ENCODE data around the gene NUCKS1. TPM values are rescaled to one million over a fixed set of nuclear protein-coding genes. Genes with fewer than 3 reads are reported as not detected.

The NUCKS1 gene
- total and polyA plus RNA-seq, 2 of the 8 experiments (the other 6 are each of a cell fraction or from before 2014, with no cell fraction given) = 126 to 461 TPM

DNA sequence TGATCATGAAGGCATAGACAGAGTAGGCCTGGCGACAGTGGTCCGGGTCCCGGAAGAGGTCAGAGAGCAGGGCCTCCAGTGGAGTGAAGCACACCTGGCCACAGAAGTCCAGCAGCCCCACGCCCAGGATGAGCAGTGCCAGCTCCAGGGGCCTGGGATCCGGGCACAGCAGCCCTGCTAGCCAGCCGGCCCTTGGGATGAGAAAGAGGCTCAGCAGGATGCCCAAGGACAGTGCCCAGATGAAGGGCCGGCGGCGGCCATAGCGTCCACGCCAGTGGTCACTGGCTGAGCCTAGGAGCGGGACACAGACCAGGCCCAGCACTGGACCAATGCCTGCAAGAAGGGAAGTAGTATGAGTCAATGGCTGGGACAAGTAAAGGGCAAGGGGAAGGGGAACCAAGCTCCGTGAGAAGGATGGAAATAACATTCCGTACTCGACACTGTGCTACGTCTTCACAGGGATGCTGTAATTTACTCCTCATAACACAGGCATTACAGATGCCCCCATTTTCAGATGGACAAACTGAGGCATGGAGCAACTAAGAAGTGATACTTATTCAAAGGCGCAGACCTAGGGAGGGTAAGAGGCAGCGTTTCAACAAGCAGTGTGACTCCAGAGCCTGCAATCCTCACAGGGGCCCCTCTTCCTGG, 86.6 kb downstream of the NUCKS1 start:
- no peak overlapping the region for H3K18ac ChIP-seq (ENCODE audit: extremely low read depth, low read length)
- no peak overlapping the region for H3K27ac ChIP-seq (ENCODE audit: low read depth, low read length)
- no peaks in the 10 kb centered on the region for H3K27me3 ChIP-seq (replicated peaks in 1 of 4; ENCODE audit: control insufficient read depth in 3 of 4, extremely low read depth in 1 of 4, insufficient read depth in 3 of 4, low read length in 3 of 4)
- peaks cover 2 to 13% (median 7%) of the 10 kb centered on the region in 4 experiments; a peak in 6 of 8 replicates for H3K36me3 ChIP-seq (ENCODE audit: control insufficient read depth in 2 of 4, insufficient read depth in 4 of 4, low read length in 3 of 4)
- POLR2A ChIA-PET (ENCODE audit: partially characterized antibody) = interaction anchor here (1.2 to 19.3 kb wide), 3 partner anchors 31 to 71 kb away, joined by 3 to 241 read pairs (median 3); partner anchors contain the start of gene ELK4
- no peak overlapping the region for H2BK5ac ChIP-seq (ENCODE audit: low read depth, low read length)
- TF ChIP-seq GTF2F1 (IDR thresholded peaks at IDR 0.05; ENCODE audit: borderline replicate concordance, low read depth, low read length) = no peak
- TF ChIP-seq SP1 (IDR thresholded peaks at IDR 0.05; ENCODE audit: low read depth, low read length) = no peak
- TF ChIP-seq NRF1 (IDR thresholded peaks at IDR 0.05; ENCODE audit: low read depth, low read length) = no peak
- TF ChIP-seq CTBP2 (IDR thresholded peaks at IDR 0.05; ENCODE audit: borderline replicate concordance, insufficient read depth, insufficient read length, low read length) = no peak
- no peak for TF ChIP-seq ASH2L (IDR thresholded peaks at IDR 0.05; ENCODE audit: low read length)
- peaks cover 0 to 16% (median 8%) of the 10 kb centered on the region in 4 experiments; a peak in 6 of 7 replicates for H3K4me1 ChIP-seq (replicated peaks in 1 of 4; ENCODE audit: control insufficient read depth in 3 of 4, insufficient read depth in 4 of 4, low read length in 3 of 4)
- 91% methylated on average over 18 of the region's 18 CpGs; no CpG with 5 or more reads in 1 of the 2 experiments for WGBS, 2 experiments (ENCODE audit: extremely low coverage in 1 of 2, insufficient coverage in 1 of 2, insufficient read length in 1 of 2, insufficient replicate concordance in 2 of 2, low coverage in 1 of 2, low lambda C conversion rate in 2 of 2, missing lambda C conversion rate in 1 of 2)
- no peak overlapping the region for H3K56ac ChIP-seq (replicated peaks; ENCODE audit: insufficient read length, low read depth, low read length)
- no peak overlapping the region for H2BK12ac ChIP-seq (ENCODE audit: low read depth, low read length)
- H3K9ac ChIP-seq (replicated peaks in 1 of 4; ENCODE audit: extremely low read depth in 1 of 4, low read depth in 3 of 4, low read length in 3 of 4) = no peak overlapping the region
- no peak overlapping the region for H3K4me3 ChIP-seq (ENCODE audit: extremely low read depth in 1 of 4, insufficient read depth in 2 of 4, low read depth in 3 of 4, low read length in 4 of 4)
- DNase-seq (ENCODE audit: low read depth in 1 of 2, low spot score in 2 of 2) = no peak
- H3K9me3 ChIP-seq (ENCODE audit: insufficient read depth in 2 of 2, low read depth in 1 of 2, low read length in 1 of 2) = no peaks in the 10 kb centered on the region
- no peaks in the 10 kb centered on the region for H3K23me2 ChIP-seq (ENCODE audit: low read depth, low read length)
- peaks cover 1 to 4% of the 10 kb centered on the region in 2 experiments for H4K20me1 ChIP-seq (replicated peaks in 1 of 2; ENCODE audit: control insufficient read depth in 1 of 2, insufficient read depth in 2 of 2, low read length in 2 of 2)
- H3K4me2 ChIP-seq (ENCODE audit: insufficient read depth in 1 of 2, low read depth in 2 of 2, low read length in 2 of 2) = no peak overlapping the region
- H3K14ac ChIP-seq (ENCODE audit: insufficient read length) = no peak overlapping the region
- H2BK15ac ChIP-seq (ENCODE audit: low read length) = no peak overlapping the region
- no peak overlapping the region for H2BK120ac ChIP-seq (replicated peaks; ENCODE audit: low read depth, low read length)
- H4K5ac ChIP-seq (ENCODE audit: insufficient read length, low read depth, low read length) = no peak overlapping the region
- no peak overlapping the region for H3K23ac ChIP-seq (ENCODE audit: insufficient read length)
- H4K8ac ChIP-seq (ENCODE audit: extremely low read depth, insufficient read depth, low read length) = no peak overlapping the region
- no peak overlapping the region for H3K4ac ChIP-seq (replicated peaks; ENCODE audit: insufficient read length, low read depth, low read length)
- no peak overlapping the region for H2AK5ac ChIP-seq (ENCODE audit: low read depth, low read length)
- H2AFZ ChIP-seq (ENCODE audit: low read length) = no peak overlapping the region
- CTCF ChIA-PET (ENCODE audit: partially characterized antibody) = interaction anchor here (0.6 to 18.5 kb wide), 9 partner anchors 10 to 985 kb away, joined by 3 to 856 read pairs (median 6); partner anchors contain the start of gene SLC45A3
- H4K91ac ChIP-seq (replicated peaks; ENCODE audit: insufficient read length, low read length) = no peak overlapping the region
- peaks cover 10% of the 10 kb centered on the region; the same call in 1 of the 2 replicates for H3K79me1 ChIP-seq (ENCODE audit: low read depth, low read length)
- no peak for FAIRE-seq
- no peak overlapping the region for H2BK20ac ChIP-seq (ENCODE audit: low read length)
- peaks cover 0 to 23% of the 10 kb centered on the region in 2 experiments; a peak in 2 of 4 replicates for H3K79me2 ChIP-seq (ENCODE audit: control insufficient read depth in 1 of 2, insufficient read depth in 2 of 2, low read length in 2 of 2)

Data from H1 (cell line).